ENCODE data around the gene GPR162.

Gene GPR162

GRCh38 chr12:6799147-6799546, 22.5 kb upstream of the GPR162 start:
- TF ChIP-seq EZH2 (optimal IDR thresholded peaks at IDR 0.05; ENCODE audit: low read depth, low read length) (no peak), EZH2phosphoT487 (IDR thresholded peaks at IDR 0.05; ENCODE audit: low read length) (no peak)
- TF ChIP-seq, protein P1, sequence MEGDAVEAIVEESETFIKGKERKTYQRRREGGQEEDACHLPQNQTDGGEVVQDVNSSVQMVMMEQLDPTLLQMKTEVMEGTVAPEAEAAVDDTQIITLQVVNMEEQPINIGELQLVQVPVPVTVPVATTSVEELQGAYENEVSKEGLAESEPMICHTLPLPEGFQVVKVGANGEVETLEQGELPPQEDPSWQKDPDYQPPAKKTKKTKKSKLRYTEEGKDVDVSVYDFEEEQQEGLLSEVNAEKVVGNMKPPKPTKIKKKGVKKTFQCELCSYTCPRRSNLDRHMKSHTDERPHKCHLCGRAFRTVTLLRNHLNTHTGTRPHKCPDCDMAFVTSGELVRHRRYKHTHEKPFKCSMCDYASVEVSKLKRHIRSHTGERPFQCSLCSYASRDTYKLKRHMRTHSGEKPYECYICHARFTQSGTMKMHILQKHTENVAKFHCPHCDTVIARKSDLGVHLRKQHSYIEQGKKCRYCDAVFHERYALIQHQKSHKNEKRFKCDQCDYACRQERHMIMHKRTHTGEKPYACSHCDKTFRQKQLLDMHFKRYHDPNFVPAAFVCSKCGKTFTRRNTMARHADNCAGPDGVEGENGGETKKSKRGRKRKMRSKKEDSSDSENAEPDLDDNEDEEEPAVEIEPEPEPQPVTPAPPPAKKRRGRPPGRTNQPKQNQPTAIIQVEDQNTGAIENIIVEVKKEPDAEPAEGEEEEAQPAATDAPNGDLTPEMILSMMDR (IDR thresholded peaks at IDR 0.05; ENCODE audit: low read length) = no peak
- no peak overlapping the region for H3K9ac ChIP-seq (ENCODE audit: low read length)
- no peak overlapping the region for H3K4me3 ChIP-seq (ENCODE audit: low read length)
- H3K4me1 ChIP-seq (ENCODE audit: low read length) = no peaks in the 10 kb centered on the region
- H3F3A ChIP-seq (ENCODE audit: insufficient read depth, low read length) = no peaks in the 10 kb centered on the region
- H3K9me3 ChIP-seq (replicated peaks; ENCODE audit: insufficient read depth, low read length) = no peaks in the 10 kb centered on the region
- H3K27ac ChIP-seq (ENCODE audit: low read length) = no peak overlapping the region
- H3K36me3 ChIP-seq (replicated peaks; ENCODE audit: insufficient read depth, low read length) = no peaks in the 10 kb centered on the region
- no peak for DNase-seq
- H3K79me2 ChIP-seq (ENCODE audit: low read length) = no peaks in the 10 kb centered on the region
- no peaks in the 10 kb centered on the region for H4K20me1 ChIP-seq (ENCODE audit: insufficient read depth, low read length)
- no peaks in the 10 kb centered on the region for H3K9me2 ChIP-seq (replicated peaks; ENCODE audit: insufficient read depth, low read length)
- H3K27me3 ChIP-seq (replicated peaks; ENCODE audit: insufficient read depth, low read length) = no peaks in the 10 kb centered on the region
- H2AFZ ChIP-seq (ENCODE audit: low read length) = no peak overlapping the region
- no peak overlapping the region for H3K4me2 ChIP-seq (ENCODE audit: low read depth, low read length)

GRCh38 chr12:6807170-6807569, 14.5 kb upstream of the GPR162 start:
- Histone ChIP-seq H3K4me3 (ENCODE audit: low read length) (no peak overlapping the region), H3K27ac (ENCODE audit: low read length) (no peak overlapping the region), H3K4me2 (ENCODE audit: low read depth, low read length) (no peak overlapping the region), H2AFZ (ENCODE audit: low read length) (no peak overlapping the region), H3K79me2 (ENCODE audit: low read length) (no peaks in the 10 kb centered on the region), H3K36me3 (replicated peaks; ENCODE audit: insufficient read depth, low read length) (no peaks in the 10 kb centered on the region), H4K20me1 (ENCODE audit: insufficient read depth, low read length) (no peaks in the 10 kb centered on the region), H3K9ac (ENCODE audit: low read length) (no peak overlapping the region), H3K27me3 (replicated peaks; ENCODE audit: insufficient read depth, low read length) (no peaks in the 10 kb centered on the region), H3K4me1 (ENCODE audit: low read length) (no peaks in the 10 kb centered on the region), H3F3A (ENCODE audit: insufficient read depth, low read length) (no peaks in the 10 kb centered on the region), H3K9me3 (replicated peaks; ENCODE audit: insufficient read depth, low read length) (no peaks in the 10 kb centered on the region), H3K9me2 (replicated peaks; ENCODE audit: insufficient read depth, low read length) (no peaks in the 10 kb centered on the region)
- no peak for DNase-seq
- TF ChIP-seq, protein P1 (IDR thresholded peaks at IDR 0.05; ENCODE audit: low read length) = no peak
- TF ChIP-seq EZH2 (optimal IDR thresholded peaks at IDR 0.05; ENCODE audit: low read depth, low read length) (no peak), EZH2phosphoT487 (IDR thresholded peaks at IDR 0.05; ENCODE audit: low read length) (no peak)

- Histone ChIP-seq H3K79me2 (ENCODE audit: low read length) (no peaks in the 10 kb centered on the region), H3K36me3 (replicated peaks; ENCODE audit: insufficient read depth, low read length) (no peaks in the 10 kb centered on the region), H2AFZ (ENCODE audit: low read length) (no peak overlapping the region), H3K4me2 (ENCODE audit: low read depth, low read length) (no peak overlapping the region), H3K9me3 (replicated peaks; ENCODE audit: insufficient read depth, low read length) (no peaks in the 10 kb centered on the region), H3K9me2 (replicated peaks; ENCODE audit: insufficient read depth, low read length) (no peaks in the 10 kb centered on the region), H3K9ac (ENCODE audit: low read length) (no peak overlapping the region), H3K27ac (ENCODE audit: low read length) (no peak overlapping the region), H4K20me1 (ENCODE audit: insufficient read depth, low read length) (no peaks in the 10 kb centered on the region), H3K4me3 (ENCODE audit: low read length) (no peak overlapping the region), H3K27me3 (replicated peaks; ENCODE audit: insufficient read depth, low read length) (peaks cover 3% of the 10 kb centered on the region; the same call in 1 of the 2 replicates), H3K4me1 (ENCODE audit: low read length) (no peaks in the 10 kb centered on the region), H3F3A (ENCODE audit: insufficient read depth, low read length) (no peaks in the 10 kb centered on the region)
- TF ChIP-seq EZH2phosphoT487 (IDR thresholded peaks at IDR 0.05; ENCODE audit: low read length) (no peak), EZH2 (optimal IDR thresholded peaks at IDR 0.05; ENCODE audit: low read depth, low read length) (no peak)
- TF ChIP-seq, protein P1 (IDR thresholded peaks at IDR 0.05; ENCODE audit: low read length) = no peak
- DNase-seq = no peak
Measured at GRCh38 chr12:6809056-6809455, 12.6 kb upstream of the GPR162 start.

Measured in MM.1S (cell line).